Measurements from ENCODE around the gene GLP1R.
"Not testable (repeated sequence)": the region's sequence is repeated elsewhere in the genome, so short reads cannot be mapped to it uniquely, and the experiment has no call there.

GLP1R gene

GRCh38 chr6:39136207-39136606 lies 87.6 kb downstream of the GLP1R start:
- DNase-seq: not testable (repeated sequence)

GRCh38 chr6:39137245-39137644 lies 88.7 kb downstream of the GLP1R start:
- DNase-seq: no peak

Measured in NCI-H524 (cell line).